ENCODE data around the gene SYT2.

The SYT2 gene

GRCh38 chr1:202677433-202677832 lies 32.8 kb downstream of the SYT2 start:
- no peak for DNase-seq
- TF ChIP-seq POLR2A (IDR thresholded peaks at IDR 0.05; ENCODE audit: low read length) (no peak), GATA1 (IDR thresholded peaks at IDR 0.05; ENCODE audit: low read depth, low read length) (no peak)

GRCh38 chr1:202673531-202673930 lies 36.7 kb downstream of the SYT2 start:
- no peak for TF ChIP-seq POLR2A (IDR thresholded peaks at IDR 0.05; ENCODE audit: low read length)
- TF ChIP-seq GATA1 (IDR thresholded peaks at IDR 0.05; ENCODE audit: low read depth, low read length), result no peak
- DNase-seq, result no peak

- no peak for DNase-seq
- no peak for TF ChIP-seq GATA1 (IDR thresholded peaks at IDR 0.05; ENCODE audit: low read depth, low read length)
- no peak for TF ChIP-seq POLR2A (IDR thresholded peaks at IDR 0.05; ENCODE audit: low read length)
Measured at GRCh38 chr1:202671399-202671798, 38.9 kb downstream of the SYT2 start.

DNA sequence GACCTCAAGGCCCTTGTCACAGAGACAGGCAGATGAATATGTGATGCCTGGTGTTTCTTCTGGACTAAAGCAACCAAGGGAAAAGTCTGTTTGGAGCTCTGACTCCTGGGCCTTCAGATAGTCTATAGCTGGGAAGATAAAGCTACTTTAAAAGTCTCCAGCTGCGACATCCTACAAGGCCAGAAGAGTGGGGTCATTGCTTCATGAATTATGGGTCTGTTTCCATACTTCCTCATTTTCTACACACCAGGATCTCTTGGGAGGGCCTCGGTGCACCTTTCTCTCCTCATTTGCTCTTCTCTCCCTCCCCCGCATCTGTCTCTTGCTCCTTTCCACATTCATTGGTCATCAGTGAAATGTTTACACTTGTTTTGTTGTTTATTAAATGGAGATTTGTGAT lies 44.8 kb downstream of the SYT2 start:
- no peak for DNase-seq
- TF ChIP-seq GATA1 (IDR thresholded peaks at IDR 0.05; ENCODE audit: low read depth, low read length) (no peak), POLR2A (IDR thresholded peaks at IDR 0.05; ENCODE audit: low read length) (no peak)

DNA sequence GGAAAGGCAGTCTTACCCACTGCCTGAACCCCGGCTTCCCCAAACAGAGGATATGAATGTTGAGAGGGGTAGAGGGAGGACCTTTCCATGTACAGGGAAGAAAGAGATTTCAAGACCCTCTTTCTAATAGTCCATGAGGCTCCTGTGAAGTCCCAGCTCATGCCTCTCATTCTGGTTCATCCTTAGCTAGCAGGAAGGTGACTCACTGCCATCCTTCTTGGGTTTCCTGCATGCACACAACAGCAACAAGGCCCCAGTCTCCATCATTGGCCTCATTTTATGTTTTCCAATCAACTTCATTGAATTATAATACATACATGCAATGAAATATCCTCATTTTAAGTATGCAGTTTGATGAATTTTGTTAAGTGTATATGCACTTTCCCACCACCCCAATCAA lies 46.2 kb downstream of the SYT2 start:
- DNase-seq, result no peak
- TF ChIP-seq POLR2A (IDR thresholded peaks at IDR 0.05; ENCODE audit: low read length) (no peak), GATA1 (IDR thresholded peaks at IDR 0.05; ENCODE audit: low read depth, low read length) (no peak)

DNA sequence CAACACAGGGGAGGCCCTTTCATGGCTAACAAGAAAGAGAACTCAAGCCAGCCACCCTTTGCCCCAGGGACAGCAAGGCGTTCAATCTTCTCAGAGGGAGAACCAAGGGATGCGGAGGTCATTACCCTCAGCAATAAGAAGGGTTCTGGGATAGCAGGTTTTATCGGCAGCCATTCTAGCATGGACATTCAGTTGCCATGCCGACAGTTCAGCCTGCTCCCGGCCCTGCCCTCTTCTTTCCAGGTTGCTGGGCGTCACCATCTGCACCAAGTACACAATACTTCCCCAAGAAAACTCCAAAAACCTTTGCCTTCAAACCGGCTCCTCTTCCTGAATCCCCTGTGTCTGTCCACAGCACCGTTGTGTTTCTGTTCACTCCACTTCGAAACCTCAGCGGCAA lies 47.1 kb downstream of the SYT2 start:
- no peak for DNase-seq
- TF ChIP-seq POLR2A (IDR thresholded peaks at IDR 0.05; ENCODE audit: low read length) (no peak), GATA1 (IDR thresholded peaks at IDR 0.05; ENCODE audit: low read depth, low read length) (no peak)

GRCh38 chr1:202662081-202662480 lies 48.2 kb downstream of the SYT2 start:
- no peak for DNase-seq

GRCh38 chr1:202661136-202661845 lies 49.0 kb downstream of the SYT2 start:
- DNase-seq, result no peak
- TF ChIP-seq POLR2A (IDR thresholded peaks at IDR 0.05; ENCODE audit: low read length) (no peak), GATA1 (IDR thresholded peaks at IDR 0.05; ENCODE audit: low read depth, low read length) (no peak)

More at GRCh38 chr1:202662081-202662480, 48.2 kb downstream of the SYT2 start:
- TF ChIP-seq POLR2A (IDR thresholded peaks at IDR 0.05; ENCODE audit: low read length), result no peak
- TF ChIP-seq GATA1 (IDR thresholded peaks at IDR 0.05; ENCODE audit: low read depth, low read length), result no peak

DNA sequence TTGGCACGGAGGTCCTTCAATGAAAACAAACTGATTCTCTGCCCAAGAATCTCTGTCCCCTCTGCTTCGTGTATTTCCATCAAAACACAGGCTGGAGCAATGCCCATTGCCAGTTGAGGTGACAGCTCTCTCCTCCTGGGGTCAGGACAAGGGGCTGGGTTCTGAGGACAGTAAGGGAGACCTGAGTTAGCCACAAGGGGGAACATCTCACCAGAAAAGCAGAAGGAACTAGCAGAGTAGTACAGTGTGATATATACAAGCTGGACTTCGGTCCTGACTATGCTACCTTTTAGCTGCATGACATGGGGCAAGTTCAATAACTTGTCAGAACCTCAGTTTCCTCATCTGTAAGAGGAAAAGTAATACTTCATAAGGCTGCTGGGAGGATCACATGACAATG lies 50.3 kb downstream of the SYT2 start:
- TF ChIP-seq POLR2A (IDR thresholded peaks at IDR 0.05; ENCODE audit: low read length), result no peak
- TF ChIP-seq GATA1 (IDR thresholded peaks at IDR 0.05; ENCODE audit: low read depth, low read length), result no peak
- peak in 1 of 2 experiments; percentile 10 for DNase-seq

DNA sequence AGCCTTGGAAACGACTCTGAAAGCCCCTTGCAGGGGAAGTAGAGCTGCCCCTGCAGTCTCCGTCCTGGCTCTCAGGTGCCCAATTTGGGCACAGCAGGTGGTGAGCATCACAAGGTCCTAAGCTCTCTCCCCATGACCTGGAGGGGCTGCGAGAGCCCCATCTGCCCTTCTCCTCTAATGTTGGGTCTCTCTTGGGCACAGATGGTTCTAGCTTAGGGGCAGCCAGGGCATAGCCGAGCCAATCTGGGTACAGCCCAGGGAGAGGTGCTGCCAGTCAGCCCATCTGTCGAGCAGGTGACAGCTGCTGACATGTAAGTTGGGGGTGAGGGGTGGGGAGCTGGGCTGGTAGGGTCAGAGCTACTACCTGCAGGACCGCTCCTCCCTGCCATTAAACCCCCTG lies 50.7 kb downstream of the SYT2 start:
- no peak for DNase-seq
- TF ChIP-seq GATA1 (IDR thresholded peaks at IDR 0.05; ENCODE audit: low read depth, low read length) (no peak), POLR2A (IDR thresholded peaks at IDR 0.05; ENCODE audit: low read length) (no peak)

GRCh38 chr1:202658769-202659168 lies 51.5 kb downstream of the SYT2 start:
- TF ChIP-seq GATA1 (IDR thresholded peaks at IDR 0.05; ENCODE audit: low read depth, low read length), result no peak
- no peak for TF ChIP-seq POLR2A (IDR thresholded peaks at IDR 0.05; ENCODE audit: low read length)
- no peak for DNase-seq

- DNase-seq, result no peak
- TF ChIP-seq POLR2A (IDR thresholded peaks at IDR 0.05; ENCODE audit: low read length), result no peak
- TF ChIP-seq GATA1 (IDR thresholded peaks at IDR 0.05; ENCODE audit: low read depth, low read length), result no peak
Measured at GRCh38 chr1:202658251-202658759, 51.9 kb downstream of the SYT2 start.

- TF ChIP-seq GATA1 (IDR thresholded peaks at IDR 0.05; ENCODE audit: low read depth, low read length), result no peak
- TF ChIP-seq POLR2A (IDR thresholded peaks at IDR 0.05; ENCODE audit: low read length), result no peak
- DNase-seq, result peak in 1 of 2 experiments; percentile 6
Measured at GRCh38 chr1:202656951-202657646, 53.2 kb downstream of the SYT2 start.

- TF ChIP-seq GATA1 (IDR thresholded peaks at IDR 0.05; ENCODE audit: low read depth, low read length) (no peak), POLR2A (IDR thresholded peaks at IDR 0.05; ENCODE audit: low read length) (no peak)
- peak in 1 of 2 experiments; percentile 8 for DNase-seq
Measured at GRCh38 chr1:202656057-202656456, 54.2 kb downstream of the SYT2 start.

DNA sequence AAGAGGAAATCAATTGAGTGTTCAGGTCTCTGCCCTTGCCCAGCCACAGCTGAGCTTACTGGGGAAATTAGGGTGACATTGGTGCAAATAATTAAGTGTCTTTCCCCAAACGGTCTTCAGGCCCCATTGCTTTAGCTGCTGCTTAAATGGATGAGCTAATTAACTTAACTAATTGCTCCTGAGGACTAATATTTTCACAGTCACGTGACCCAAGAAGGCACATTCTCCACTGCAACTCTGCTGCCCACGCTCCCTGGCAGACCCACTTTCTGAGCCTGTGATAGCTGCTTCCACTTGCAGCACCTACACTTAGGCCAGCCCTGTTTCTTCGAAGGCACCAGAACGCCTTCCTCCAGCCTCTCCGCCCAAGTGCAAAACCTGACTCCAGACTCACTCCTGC lies 56.2 kb downstream of the SYT2 start:
- DNase-seq, result no peak

More for the DNA sequence above, 56.2 kb downstream of the SYT2 start:
- TF ChIP-seq POLR2A (IDR thresholded peaks at IDR 0.05; ENCODE audit: low read length) (no peak), GATA1 (IDR thresholded peaks at IDR 0.05; ENCODE audit: low read depth, low read length) (no peak)

All from erythroblast (primary cell).